Mesothelial cell of epicardium (in vitro differentiated cells): ENCODE results near the gene SH2B3. TPM values are rescaled to one million over a fixed set of nuclear protein-coding genes. Genes with fewer than 3 reads are reported as not detected.
"Not testable (repeated sequence)": the region's sequence is repeated elsewhere in the genome, so short reads cannot be mapped to it uniquely, and the experiment has no call there.

Experiments
- DNase-seq, 2 experiments: peaks; one replicate each; pipeline ENCODE4 v3.0.0; 2021; ENCODE audit warnings: low spot score in 2 of 2; ENCODE audit not compliant: unreplicated experiment in 2 of 2
- H3K27ac Mint-ChIP-seq: 2 replicates; pipeline ENCODE4 v1.8.0; 2021; ENCODE audit warnings: mixed read lengths
- H3K27me3 Mint-ChIP-seq: 2 replicates; pipeline ENCODE4 v1.8.0; 2021; ENCODE audit warnings: low read depth, mixed read lengths
- H3K36me3 Mint-ChIP-seq: 2 replicates; pipeline ENCODE4 v1.8.0; 2021; ENCODE audit warnings: mixed read lengths
- H3K4me1 Mint-ChIP-seq: 2 replicates; pipeline ENCODE4 v1.8.0; 2021; ENCODE audit warnings: mixed read lengths
- H3K4me3 Mint-ChIP-seq: 2 replicates; pipeline ENCODE4 v1.8.0; 2021; ENCODE audit warnings: mild to moderate bottlenecking, moderate library complexity, mixed read lengths
- H3K9me3 Mint-ChIP-seq: 2 replicates; pipeline ENCODE4 v1.8.0; 2021; ENCODE audit warnings: mixed read lengths
- total RNA-seq: library from RNA; stranded (reverse); gene quantifications from 3 replicates; pipeline ENCODE4 v1.2.1, GENCODE V29; 2021
- TF ChIP-seq, protein P1 (sequence below): fragments of 200-600 bp; sonication (generic); IDR thresholded peaks from one replicate; pipeline ENCODE4 v1.5.0; 2021; ENCODE audit warnings: antibody characterized with exemption; ENCODE audit not compliant: unreplicated experiment

SH2B3 gene
- total RNA-seq, 1 donor from 2014 or later, result 2.1 TPM

- Mint-ChIP-seq H3K4me3 (peak overlapping the region; percentile 80), H3K36me3 (peaks cover 3% of the 10 kb centered on the region), H3K27me3 (no peaks in the 10 kb centered on the region), H3K27ac (peak overlapping the region; percentile 35), H3K4me1 (peaks cover 13% of the 10 kb centered on the region), H3K9me3 (no peaks in the 10 kb centered on the region)
- TF ChIP-seq, protein P1, sequence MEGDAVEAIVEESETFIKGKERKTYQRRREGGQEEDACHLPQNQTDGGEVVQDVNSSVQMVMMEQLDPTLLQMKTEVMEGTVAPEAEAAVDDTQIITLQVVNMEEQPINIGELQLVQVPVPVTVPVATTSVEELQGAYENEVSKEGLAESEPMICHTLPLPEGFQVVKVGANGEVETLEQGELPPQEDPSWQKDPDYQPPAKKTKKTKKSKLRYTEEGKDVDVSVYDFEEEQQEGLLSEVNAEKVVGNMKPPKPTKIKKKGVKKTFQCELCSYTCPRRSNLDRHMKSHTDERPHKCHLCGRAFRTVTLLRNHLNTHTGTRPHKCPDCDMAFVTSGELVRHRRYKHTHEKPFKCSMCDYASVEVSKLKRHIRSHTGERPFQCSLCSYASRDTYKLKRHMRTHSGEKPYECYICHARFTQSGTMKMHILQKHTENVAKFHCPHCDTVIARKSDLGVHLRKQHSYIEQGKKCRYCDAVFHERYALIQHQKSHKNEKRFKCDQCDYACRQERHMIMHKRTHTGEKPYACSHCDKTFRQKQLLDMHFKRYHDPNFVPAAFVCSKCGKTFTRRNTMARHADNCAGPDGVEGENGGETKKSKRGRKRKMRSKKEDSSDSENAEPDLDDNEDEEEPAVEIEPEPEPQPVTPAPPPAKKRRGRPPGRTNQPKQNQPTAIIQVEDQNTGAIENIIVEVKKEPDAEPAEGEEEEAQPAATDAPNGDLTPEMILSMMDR, result no peak
- DNase-seq, result no peak
These were observed 38.0 kb upstream of the SH2B3 start for GRCh38 chr12:111367661-111368221.

GRCh38 chr12:111368291-111368787 lies 37.4 kb upstream of the SH2B3 start:
- TF ChIP-seq, protein P1, result no peak
- Mint-ChIP-seq H3K27ac (peak overlapping the region; percentile 35), H3K4me1 (peaks cover 13% of the 10 kb centered on the region), H3K9me3 (no peaks in the 10 kb centered on the region), H3K27me3 (no peaks in the 10 kb centered on the region), H3K36me3 (peaks cover 3% of the 10 kb centered on the region), H3K4me3 (peak overlapping the region; percentile 80)
- no peak for DNase-seq

- Mint-ChIP-seq H3K27ac (peak within 1 kb of the TSS; percentile 56), H3K36me3 (peaks cover 3% of the 10 kb centered on the region), H3K27me3 (no peaks in the 10 kb centered on the region), H3K9me3 (no peaks in the 10 kb centered on the region), H3K4me1 (peaks cover 13% of the 10 kb centered on the region), H3K4me3 (peak within 1 kb of the TSS; percentile 80)
- TF ChIP-seq, protein P1, result no peak
- peak; percentile 70 to 84 for DNase-seq
These were observed 36.8 kb upstream of the SH2B3 start, which contains the start of gene PHETA1 for GRCh38 chr12:111368788-111369495. Gene PHETA1, minus strand, starts transcription at chr12:111369095. Its CDS starts 5,668 bp downstream, at chr12:111363427.

DNA sequence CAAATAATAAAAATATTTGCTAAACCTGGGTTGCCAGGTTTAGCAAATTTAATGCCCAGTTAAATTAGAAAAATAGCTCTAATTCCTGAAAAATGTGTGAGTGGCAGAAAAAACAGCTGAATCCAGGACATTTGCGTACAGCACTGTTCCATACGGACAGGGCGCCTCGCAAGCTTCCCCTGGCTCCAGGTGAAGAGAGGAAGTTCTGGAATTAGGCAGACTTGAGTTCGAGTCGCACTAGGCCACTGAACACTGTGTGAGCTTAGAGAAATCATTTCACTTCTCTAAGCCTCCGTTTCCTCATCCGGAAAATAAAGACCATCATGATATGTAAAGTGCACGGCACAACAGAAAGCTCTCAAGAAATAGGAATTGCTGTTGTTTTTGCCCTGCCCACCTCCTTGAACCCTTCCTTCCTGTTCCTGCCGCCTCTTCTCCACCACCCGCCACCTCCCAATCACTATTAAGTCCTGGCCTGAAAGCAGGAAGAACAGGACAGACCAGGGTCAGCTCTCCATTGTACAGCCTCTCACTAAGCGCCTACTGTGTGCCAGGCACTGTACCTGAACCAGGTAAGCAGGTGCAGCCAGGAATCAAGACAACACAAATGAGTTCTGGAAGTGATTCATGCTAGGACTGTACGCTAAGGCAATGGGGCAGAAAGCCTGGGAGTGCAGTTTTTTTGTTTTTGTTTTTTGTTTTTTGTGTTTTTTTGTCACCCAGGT lies 36.1 kb upstream of the SH2B3 start:
- no peaks in the 10 kb centered on the region for H3K27me3 Mint-ChIP-seq
- no peak overlapping the region for H3K27ac Mint-ChIP-seq
- TF ChIP-seq, protein P1, result no peak
- no peak for DNase-seq
- peaks cover 13% of the 10 kb centered on the region for H3K4me1 Mint-ChIP-seq
- peak overlapping the region; percentile 79 for H3K4me3 Mint-ChIP-seq
- H3K36me3 Mint-ChIP-seq, result peaks cover 3% of the 10 kb centered on the region
- no peaks in the 10 kb centered on the region for H3K9me3 Mint-ChIP-seq

- H3K36me3 Mint-ChIP-seq, H3K4me1 Mint-ChIP-seq, H3K27ac Mint-ChIP-seq, H3K9me3 Mint-ChIP-seq, DNase-seq, H3K4me3 Mint-ChIP-seq, H3K27me3 Mint-ChIP-seq: not testable (repeated sequence)
These were observed 32.5 kb upstream of the SH2B3 start for GRCh38 chr12:111373231-111373630.

- H3K36me3 Mint-ChIP-seq, result peaks cover 1% of the 10 kb centered on the region
- DNase-seq, result no peak
- H3K27me3 Mint-ChIP-seq, result peaks cover 21% of the 10 kb centered on the region
- H3K4me3 Mint-ChIP-seq, result no peak overlapping the region
- H3K27ac Mint-ChIP-seq, result no peak overlapping the region
- TF ChIP-seq, protein P1, result no peak
- H3K4me1 Mint-ChIP-seq, result no peaks in the 10 kb centered on the region
- H3K9me3 Mint-ChIP-seq, result peaks cover 3% of the 10 kb centered on the region
These were observed 28.3 kb upstream of the SH2B3 start for GRCh38 chr12:111377440-111377839.
